ENCODE data around the gene ATF2.

GRCh38 chr2:175131252-175131651, 36.8 kb downstream of the ATF2 start:
- TF ChIP-seq SUZ12 (IDR thresholded peaks at IDR 0.05; ENCODE audit: extremely low read depth, insufficient read depth, insufficient read length) (no peak), YY1 (IDR thresholded peaks at IDR 0.05; ENCODE audit: insufficient read depth, insufficient read length) (no peak), ZNF274 (IDR thresholded peaks at IDR 0.05; ENCODE audit: low read depth, low read length) (no peak)

Data from NT2/D1 (cell line).